HL-60 (cell line): ENCODE results near the gene ITGAE.

ENCODE experiments used
- SPI1 ChIP-seq: IDR thresholded peaks from 2 replicates; pipeline ENCODE4 v1.6.1; 2012; ENCODE audit warnings: low read depth, mild to moderate bottlenecking, borderline replicate concordance
- TF ChIP-seq, protein P1 (sequence below): IDR thresholded peaks from one replicate; pipeline ENCODE4 v1.5.1; 2011; ENCODE audit warnings: low read length, control low read depth, inconsistent platforms; ENCODE audit not compliant: insufficient read depth
- TF ChIP-seq, protein P2 (sequence below): IDR thresholded peaks from 2 replicates; pipeline ENCODE4 v1.6.1; 2012; ENCODE audit warnings: low read depth; ENCODE audit not compliant: insufficient replicate concordance

DNA sequence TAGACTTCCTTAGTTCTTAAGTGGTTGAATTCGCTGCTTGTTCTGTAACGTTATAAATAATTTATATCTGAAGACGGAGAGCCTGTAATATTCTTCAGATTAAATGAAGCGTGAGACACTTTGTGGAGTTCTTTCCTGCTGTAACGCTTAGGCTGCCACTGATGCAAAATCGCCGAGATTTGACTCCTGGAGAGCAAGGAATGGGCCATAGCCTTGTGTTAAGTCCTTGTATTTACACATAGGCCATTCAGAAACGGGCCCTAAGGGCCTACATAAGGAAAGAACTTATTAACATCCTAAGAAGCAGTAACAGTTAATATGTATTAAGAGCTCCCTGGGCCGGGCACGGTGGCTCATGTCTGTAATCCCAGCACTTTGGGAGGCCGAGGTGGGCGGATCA is 131.4 kb downstream of the ITGAE start:
- TF ChIP-seq, protein P1, sequence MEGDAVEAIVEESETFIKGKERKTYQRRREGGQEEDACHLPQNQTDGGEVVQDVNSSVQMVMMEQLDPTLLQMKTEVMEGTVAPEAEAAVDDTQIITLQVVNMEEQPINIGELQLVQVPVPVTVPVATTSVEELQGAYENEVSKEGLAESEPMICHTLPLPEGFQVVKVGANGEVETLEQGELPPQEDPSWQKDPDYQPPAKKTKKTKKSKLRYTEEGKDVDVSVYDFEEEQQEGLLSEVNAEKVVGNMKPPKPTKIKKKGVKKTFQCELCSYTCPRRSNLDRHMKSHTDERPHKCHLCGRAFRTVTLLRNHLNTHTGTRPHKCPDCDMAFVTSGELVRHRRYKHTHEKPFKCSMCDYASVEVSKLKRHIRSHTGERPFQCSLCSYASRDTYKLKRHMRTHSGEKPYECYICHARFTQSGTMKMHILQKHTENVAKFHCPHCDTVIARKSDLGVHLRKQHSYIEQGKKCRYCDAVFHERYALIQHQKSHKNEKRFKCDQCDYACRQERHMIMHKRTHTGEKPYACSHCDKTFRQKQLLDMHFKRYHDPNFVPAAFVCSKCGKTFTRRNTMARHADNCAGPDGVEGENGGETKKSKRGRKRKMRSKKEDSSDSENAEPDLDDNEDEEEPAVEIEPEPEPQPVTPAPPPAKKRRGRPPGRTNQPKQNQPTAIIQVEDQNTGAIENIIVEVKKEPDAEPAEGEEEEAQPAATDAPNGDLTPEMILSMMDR = no peak
- TF ChIP-seq SPI1 = no peak
- TF ChIP-seq, protein P2, sequence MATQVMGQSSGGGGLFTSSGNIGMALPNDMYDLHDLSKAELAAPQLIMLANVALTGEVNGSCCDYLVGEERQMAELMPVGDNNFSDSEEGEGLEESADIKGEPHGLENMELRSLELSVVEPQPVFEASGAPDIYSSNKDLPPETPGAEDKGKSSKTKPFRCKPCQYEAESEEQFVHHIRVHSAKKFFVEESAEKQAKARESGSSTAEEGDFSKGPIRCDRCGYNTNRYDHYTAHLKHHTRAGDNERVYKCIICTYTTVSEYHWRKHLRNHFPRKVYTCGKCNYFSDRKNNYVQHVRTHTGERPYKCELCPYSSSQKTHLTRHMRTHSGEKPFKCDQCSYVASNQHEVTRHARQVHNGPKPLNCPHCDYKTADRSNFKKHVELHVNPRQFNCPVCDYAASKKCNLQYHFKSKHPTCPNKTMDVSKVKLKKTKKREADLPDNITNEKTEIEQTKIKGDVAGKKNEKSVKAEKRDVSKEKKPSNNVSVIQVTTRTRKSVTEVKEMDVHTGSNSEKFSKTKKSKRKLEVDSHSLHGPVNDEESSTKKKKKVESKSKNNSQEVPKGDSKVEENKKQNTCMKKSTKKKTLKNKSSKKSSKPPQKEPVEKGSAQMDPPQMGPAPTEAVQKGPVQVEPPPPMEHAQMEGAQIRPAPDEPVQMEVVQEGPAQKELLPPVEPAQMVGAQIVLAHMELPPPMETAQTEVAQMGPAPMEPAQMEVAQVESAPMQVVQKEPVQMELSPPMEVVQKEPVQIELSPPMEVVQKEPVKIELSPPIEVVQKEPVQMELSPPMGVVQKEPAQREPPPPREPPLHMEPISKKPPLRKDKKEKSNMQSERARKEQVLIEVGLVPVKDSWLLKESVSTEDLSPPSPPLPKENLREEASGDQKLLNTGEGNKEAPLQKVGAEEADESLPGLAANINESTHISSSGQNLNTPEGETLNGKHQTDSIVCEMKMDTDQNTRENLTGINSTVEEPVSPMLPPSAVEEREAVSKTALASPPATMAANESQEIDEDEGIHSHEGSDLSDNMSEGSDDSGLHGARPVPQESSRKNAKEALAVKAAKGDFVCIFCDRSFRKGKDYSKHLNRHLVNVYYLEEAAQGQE = no peak
